GM12891 (cell line): ENCODE measurements around the gene PTPRN2.

Source experiments
- PAX5 ChIP-seq: IDR thresholded peaks from 2 replicates; pipeline ENCODE4 v1.6.1; 2011; ENCODE audit warnings: low read length, moderate library complexity, mild to moderate bottlenecking; ENCODE audit not compliant: insufficient read depth, severe bottlenecking
- POLR2A ChIP-seq: IDR thresholded peaks from 2 replicates; pipeline ENCODE4 v1.6.1; 2011; ENCODE audit warnings: low read depth, low read length, control low read depth
- SPI1 ChIP-seq: IDR thresholded peaks from 2 replicates; pipeline ENCODE4 v1.6.1; 2011; ENCODE audit warnings: low read depth, low read length, control low read depth

DNA sequence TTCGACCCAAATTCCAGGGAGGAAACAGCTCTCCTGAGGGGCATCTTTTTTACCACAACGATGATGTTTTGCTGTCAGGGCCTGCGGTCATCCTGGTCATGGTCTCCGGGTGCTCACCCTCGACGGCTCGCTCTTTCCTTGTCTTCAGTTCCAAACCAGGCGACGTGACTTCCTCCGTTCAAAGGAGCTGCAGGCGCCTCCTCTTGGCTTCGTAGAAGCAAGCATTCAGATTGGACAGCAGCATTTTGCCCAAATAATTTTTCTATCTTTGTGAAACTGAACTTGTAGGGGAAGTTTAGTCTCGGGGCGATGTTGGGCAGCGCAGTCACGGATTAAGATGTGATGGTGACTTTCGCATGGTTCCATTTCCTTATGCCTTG is 1042.0 kb downstream of the PTPRN2 start:
- TF ChIP-seq PAX5 (no peak), POLR2A (no peak), SPI1 (no peak)
